Endometrial microvascular endothelial cells (primary cell): Measurements from ENCODE around the gene ALK. TPM values are rescaled to one million over a fixed set of nuclear protein-coding genes. Genes with fewer than 3 reads are reported as not detected.

Source experiments
- in situ Hi-C: cut with HindIII; loops from 2 replicates; pipeline ENCODE4 v1.10.0; 2017; ENCODE audit warnings: low sequenced_read_pairs, low pct_unique_long_range_greater_than_20kb; ENCODE audit errors: inconsistent ontology term
- total RNA-seq: library from RNA; depleted of rRNA; stranded (reverse); fragments of >200 nt; gene quantifications from one replicate; pipeline ENCODE4 v1.2.3, GENCODE V29; 2015; ENCODE audit errors: inconsistent ontology term

Gene ALK
- total RNA-seq, 1 donor from 2014 or later: not detected

GRCh38 chr2:29638641-29639040 lies 282.7 kb downstream of the ALK start:
- in situ Hi-C loops: no loop called here

GRCh38 chr2:29634916-29635315 lies 286.5 kb downstream of the ALK start:
- in situ Hi-C loops: no loop called here

- in situ Hi-C loops: no loop called here
These were observed 289.4 kb downstream of the ALK start for GRCh38 chr2:29632018-29632417.

GRCh38 chr2:29629495-29629894 lies 291.9 kb downstream of the ALK start:
- in situ Hi-C loops: no loop called here

DNA sequence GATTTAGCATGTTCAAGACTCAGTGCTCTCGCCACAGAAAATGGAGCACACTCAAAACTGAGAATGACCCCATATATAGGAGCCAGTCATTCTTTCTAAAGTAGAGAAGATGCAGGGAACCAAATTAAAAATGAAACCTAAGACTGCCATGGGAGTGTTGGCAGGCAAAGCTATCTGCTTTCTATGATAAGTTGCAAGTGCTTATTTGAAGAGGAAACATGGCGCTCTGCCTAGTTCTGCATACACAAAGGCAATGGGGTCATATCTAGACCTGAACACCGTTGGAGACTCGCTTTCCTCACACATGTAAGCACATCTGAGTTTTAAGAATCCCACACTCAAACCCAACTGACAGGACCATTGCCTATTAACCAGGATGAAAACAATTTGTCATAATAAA lies 292.5 kb downstream of the ALK start:
- in situ Hi-C loops: no loop called here

GRCh38 chr2:29628108-29628745 lies 293.2 kb downstream of the ALK start:
- in situ Hi-C loops: no loop called here

- in situ Hi-C loops: no loop called here
These were observed 294.1 kb downstream of the ALK start for GRCh38 chr2:29627279-29627711.

GRCh38 chr2:29620890-29621289 lies 300.5 kb downstream of the ALK start:
- in situ Hi-C loops: no loop called here

DNA sequence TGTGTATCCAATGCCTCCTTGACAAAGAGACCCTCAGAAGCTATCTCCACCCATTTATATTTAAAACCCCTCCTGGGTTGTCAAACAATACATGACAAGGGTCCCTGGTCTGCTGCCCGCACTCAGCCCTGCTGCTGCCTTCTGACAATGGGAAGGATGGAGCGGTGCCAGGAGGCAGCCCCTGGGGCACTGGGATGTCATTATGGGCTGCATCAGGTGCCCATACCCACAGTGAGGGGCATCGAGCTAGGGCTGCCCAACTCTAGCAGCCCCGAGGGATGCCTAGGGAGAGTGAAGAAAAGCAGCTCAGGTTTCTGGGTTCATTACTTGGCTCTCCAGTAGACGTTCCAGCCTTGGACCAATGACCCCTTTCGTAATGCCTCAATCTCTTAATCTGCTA lies 301.7 kb downstream of the ALK start:
- in situ Hi-C loops: no loop called here

DNA sequence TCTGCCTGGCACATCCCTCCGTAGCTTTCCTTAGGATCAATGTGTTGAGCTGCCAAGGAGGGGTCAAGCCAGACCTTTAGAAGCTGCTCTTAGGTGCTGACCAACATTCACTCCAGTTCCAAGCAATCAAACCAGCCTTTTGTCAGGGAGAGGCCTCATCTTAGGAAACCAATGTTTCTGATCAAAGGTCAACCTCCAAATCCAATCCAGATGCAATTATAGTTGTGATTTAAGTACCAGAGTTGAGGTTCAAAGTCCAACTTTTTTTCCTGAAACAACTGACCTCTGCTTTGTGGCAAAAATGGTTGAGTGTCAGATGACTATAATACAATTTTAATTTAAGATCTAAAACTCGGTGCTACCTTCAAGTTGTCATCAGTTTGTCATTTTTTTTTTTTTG lies 303.4 kb downstream of the ALK start:
- in situ Hi-C loops: no loop called here

GRCh38 chr2:29617351-29617750 lies 304.0 kb downstream of the ALK start:
- in situ Hi-C loops: no loop called here

GRCh38 chr2:29616569-29616968 lies 304.8 kb downstream of the ALK start:
- in situ Hi-C loops: no loop called here

- in situ Hi-C loops: no loop called here
These were observed 305.5 kb downstream of the ALK start for GRCh38 chr2:29615841-29616240.

DNA sequence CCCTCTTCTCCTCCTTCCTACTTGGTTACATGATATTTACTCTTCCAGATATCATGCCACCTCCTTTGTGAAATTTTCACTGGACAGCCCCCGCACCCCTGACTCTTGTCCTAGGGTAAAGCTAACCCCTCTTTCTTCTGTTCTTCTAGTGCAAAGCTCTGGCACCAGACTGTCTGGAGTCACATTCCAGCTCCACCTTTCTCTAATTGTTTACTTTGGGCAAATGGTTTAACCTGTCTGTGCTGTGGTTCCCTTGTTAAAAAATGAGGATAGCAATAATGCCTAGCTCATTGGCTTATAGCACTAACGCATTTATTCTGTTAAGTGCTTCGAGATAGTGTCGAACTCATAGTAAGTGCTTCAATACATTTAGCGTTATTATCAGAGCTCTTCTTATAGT lies 306.2 kb downstream of the ALK start:
- in situ Hi-C loops: no loop called here

GRCh38 chr2:29614295-29614830 lies 307.0 kb downstream of the ALK start:
- in situ Hi-C loops: no loop called here

DNA sequence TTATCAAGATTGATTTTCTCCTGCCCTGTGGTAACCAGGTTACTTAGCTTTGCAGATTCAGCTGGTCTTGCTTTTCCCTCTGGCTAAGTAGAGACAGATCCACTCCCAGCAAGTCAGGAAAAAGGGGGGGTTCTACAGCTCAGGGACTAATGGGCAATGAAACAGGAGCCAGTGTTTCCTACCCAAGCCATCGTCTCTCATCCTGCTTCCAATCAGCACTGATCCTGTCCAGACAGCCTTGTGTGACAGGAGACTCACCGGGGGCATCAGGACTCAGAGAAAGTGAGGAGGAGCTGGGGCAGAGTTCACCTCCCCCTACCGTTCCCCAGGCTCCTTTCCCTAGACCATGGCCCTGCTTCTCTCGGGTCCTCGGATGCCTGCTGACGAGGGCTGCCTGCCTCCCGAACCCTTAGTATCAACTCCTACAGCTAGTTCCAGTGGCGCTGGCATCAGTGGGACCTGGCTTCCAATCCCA lies 307.6 kb downstream of the ALK start:
- in situ Hi-C loops: no loop called here

GRCh38 chr2:29613067-29613466 lies 308.3 kb downstream of the ALK start:
- in situ Hi-C loops: no loop called here

- in situ Hi-C loops: no loop called here
These were observed 308.8 kb downstream of the ALK start for GRCh38 chr2:29612568-29612967.

DNA sequence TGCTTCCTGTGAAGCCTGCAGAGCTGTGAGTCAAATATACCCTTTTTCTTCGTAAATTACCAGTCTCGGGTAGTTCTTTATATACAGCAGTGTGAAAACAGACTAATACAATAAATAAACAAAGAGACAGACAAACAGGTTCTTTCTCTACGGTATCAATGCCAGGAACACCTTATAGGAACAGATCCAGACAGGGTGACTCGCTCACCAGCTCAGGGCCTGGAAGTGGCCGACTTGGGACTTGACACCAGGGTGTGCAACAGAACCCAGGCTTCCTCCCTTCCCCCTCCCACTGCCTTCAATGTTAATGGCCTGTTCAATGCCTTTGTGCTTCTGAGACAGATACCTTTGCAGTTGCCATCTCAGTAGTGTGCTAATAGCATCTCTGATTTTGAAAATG lies 309.5 kb downstream of the ALK start:
- in situ Hi-C loops: no loop called here

GRCh38 chr2:29611261-29611660 lies 310.1 kb downstream of the ALK start:
- in situ Hi-C loops: no loop called here

- in situ Hi-C loops: no loop called here
These were observed 310.8 kb downstream of the ALK start for GRCh38 chr2:29610569-29610968.
